Panc1 (cell line): ENCODE measurements around the gene SLC66A2.

Experiments
- CTCF ChIP-seq: fragments of 450-650 bp; IDR thresholded peaks from 2 replicates; pipeline ENCODE4 v1.5.1; 2017; ENCODE audit warnings: mild to moderate bottlenecking
- POLR2AphosphoS5 ChIP-seq: IDR thresholded peaks from 2 replicates; pipeline ENCODE4 v1.6.1; 2012; ENCODE audit warnings: mild to moderate bottlenecking, low read depth, low read length, moderate library complexity
- REST ChIP-seq, 2 experiments: IDR thresholded peaks; 2 replicates each; pipeline ENCODE4 v1.6.1; 2011 to 2012; ENCODE audit warnings: low read depth in 2 of 2, control low read depth in 1 of 2, low read length in 1 of 2, mild to moderate bottlenecking in 1 of 2, moderate library complexity in 1 of 2; ENCODE audit not compliant: insufficient read depth in 1 of 2
- SIN3A ChIP-seq: IDR thresholded peaks from 2 replicates; pipeline ENCODE4 v1.6.1; 2012; ENCODE audit warnings: low read depth, mild to moderate bottlenecking, low read length, moderate library complexity, borderline replicate concordance; ENCODE audit not compliant: insufficient read depth

- TF ChIP-seq CTCF (no peak), SIN3A (no peak), POLR2AphosphoS5 (no peak), REST (IDR thresholded peaks at IDR 0.05; ENCODE audit: insufficient read depth in 1 of 2, low read depth in 2 of 2, low read length in 1 of 2) (no peak)
Measured at GRCh38 chr18:79873449-79874110, 77.9 kb downstream of the SLC66A2 start.
